NCI-H345 (cell line): ENCODE data around the gene TAS1R2.
"Not testable (repeated sequence)": the region's sequence is repeated elsewhere in the genome, so short reads cannot be mapped to it uniquely, and the experiment has no call there.

Source experiments
- DNase-seq: peaks from one replicate; lab custom pipeline; 2025; lab: John Stamatoyannopoulos, UW

TAS1R2 gene

GRCh38 chr1:18859560-18859959, at the start of gene TAS1R2:
Gene TAS1R2 (minus strand): TSS chr1:18859660. CDS start chr1:18859660, 0 bp downstream.
- DNase-seq: no peak

DNA sequence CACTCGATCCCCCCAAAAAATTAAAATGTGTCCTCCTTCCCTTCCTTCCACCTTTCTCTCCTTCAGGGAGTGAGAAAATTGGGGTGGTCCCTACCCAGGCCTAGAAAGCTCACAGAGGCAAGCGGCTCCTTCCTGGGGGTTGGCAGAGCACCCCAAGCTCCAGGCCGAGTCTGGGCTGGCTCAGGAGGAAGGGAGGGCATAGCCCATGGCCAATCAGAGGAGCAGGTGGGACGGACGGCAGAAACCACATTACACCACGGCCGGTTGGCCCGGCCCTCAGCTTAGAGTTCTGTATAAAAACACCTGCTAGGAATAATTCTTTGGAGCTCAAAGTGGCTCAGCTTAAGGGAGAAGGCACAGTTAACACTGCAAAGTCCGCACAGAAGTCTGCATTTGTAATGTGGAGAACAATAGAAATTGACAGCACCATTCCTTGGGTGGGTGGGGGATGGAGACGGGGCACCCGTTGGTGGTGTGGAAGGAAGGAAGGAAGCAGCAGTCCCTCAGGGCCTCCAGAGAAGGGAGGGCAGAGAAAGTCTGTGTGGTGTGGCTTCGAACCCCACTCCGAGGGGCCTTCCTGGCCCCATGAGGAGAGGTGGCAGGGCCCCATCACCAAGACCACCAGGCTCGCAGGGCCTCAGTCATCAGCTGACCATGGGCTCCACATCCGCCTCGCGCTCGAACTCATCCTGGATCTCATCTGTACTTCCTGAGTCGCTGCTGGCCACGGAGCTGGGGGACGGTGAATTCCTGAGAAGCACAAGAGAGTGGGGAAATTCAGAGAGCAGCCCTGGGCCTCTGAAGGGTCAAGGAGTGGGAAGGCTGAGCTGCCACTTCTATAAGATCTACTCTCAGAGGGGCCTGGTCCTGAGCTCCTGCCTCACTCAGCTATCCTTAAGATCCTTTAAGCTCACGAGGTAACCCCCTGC, 48.7 kb upstream of the TAS1R2 start:
- no peak for DNase-seq

DNA sequence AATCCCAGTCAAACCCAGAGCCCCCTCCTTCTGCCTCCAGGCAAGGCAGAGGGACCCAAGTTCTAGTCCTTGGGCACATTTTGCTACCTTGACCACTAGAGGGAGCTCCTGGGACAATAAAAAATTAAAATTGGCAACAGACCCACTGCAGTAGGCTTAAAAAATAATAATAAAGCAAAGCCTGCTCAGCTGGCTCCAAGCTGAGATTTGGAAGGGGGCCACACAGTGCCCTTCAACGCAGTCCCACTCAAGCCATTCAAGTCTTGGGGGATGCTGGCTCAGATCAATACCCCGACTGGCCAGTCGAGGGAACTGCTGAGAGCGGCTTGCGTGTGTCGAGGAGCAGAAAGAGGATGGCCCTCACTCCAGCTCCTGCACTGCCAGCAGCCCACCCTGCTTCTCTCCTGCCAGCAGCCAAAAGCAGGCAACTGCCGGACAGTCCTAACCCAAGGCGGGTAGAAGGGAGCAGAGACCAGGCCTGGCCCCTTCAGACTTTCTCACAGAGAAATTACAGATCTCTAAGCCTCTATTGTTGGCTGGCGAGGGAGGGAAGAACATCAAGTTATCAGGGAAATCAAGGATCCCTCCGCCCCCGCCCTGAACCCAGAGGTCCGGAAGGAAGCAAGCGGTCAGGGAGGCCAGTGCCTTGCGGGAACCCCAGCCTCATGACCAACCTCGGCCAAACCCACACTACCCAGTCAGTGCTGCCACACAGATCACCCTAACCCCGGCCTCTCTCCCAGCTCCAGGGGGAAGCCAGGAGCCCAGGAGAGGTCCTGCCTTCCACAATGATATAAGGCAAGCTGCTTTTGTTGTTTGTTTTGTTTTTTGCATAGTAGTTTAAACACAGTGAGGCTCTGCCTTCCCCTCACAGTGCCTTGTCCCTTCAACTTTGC, 47.8 kb upstream of the TAS1R2 start:
- DNase-seq: peak; percentile 56

- DNase-seq: no peak
Observed at GRCh38 chr1:18903291-18903756, 43.9 kb upstream of the TAS1R2 start.

DNA sequence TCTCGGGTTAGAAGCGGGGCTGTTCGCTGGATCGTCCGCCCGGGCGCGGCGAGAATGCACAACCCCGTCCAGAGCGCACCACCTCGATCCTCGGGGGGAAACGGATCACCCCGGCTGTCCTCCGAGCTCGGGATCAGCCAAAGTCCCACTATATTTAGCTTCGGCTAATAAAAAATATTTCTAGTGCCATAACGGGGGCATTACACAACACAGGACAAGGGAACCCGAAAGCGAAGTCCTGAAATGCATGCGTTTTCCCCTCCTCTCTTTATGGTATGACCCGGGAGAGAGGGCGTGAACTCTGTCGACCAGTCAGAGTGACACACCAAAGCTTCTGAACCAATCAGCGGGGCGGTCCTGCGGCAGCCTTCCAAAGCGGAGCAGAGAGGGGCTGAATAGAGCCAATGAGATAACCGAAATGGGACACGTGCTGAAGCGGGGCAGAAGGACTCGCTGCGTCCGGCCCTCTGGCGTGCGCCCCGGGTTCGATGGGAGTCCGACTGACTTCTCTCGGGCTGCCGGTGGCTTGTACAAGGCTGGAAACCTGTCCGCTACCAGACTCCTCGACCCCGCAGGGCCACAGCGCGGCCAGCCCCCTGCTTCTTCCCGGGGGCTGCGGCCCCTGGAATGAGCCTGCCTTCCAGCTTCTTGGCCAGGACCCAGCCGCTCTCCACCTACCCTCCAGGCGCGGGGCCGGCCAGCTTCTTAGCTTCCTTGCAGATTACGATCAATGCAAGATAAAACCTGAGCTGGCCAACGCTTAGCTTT, 43.2 kb upstream of the TAS1R2 start, which contains the start of gene ALDH4A1:
TSS of gene ALDH4A1 (minus strand) at position 33 of the 768 bp plus-strand sequence. CDS start at position 1, 32 bp downstream.
- peak; percentile 98 for DNase-seq

- no peak for DNase-seq
Observed at GRCh38 chr1:18901952-18902522, 42.6 kb upstream of the TAS1R2 start.

DNA sequence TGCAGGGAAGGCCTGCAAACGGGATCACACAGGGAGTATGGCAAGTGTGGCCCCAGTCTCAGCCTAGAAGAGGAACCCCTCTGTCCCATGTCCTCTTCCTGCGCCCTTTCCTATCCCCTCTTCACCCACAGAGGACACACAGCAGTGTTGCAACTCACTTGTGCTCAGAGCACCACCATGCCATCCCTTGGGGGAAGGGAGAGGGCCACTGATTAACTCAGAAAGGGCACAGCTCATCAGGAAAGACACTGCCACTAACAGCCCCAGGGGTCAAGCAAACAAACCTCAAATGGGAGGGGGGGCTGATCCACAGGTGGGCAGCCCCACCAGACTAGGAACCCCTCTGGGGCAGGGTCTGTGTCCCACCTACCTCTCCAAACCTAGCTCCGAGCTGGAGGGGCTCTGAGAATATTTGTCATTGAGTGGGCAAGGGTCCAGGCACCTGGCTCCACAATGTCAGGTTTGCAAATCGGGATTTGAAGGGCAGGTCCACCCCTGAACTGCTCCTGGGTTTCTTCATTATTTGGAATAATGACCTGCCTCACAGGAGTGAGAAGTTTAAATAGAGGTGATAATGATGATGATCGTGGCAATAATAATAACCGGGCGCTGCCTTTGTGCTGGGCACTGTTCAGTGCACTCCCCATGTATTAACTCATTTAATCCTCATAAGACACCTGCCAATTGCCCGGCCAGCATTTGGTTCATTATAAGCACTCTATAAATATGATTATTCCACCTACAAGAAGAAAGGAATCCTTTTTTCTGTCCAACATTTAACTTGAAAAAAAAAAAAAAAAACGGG, 41.9 kb upstream of the TAS1R2 start:
- no peak for DNase-seq

DNA sequence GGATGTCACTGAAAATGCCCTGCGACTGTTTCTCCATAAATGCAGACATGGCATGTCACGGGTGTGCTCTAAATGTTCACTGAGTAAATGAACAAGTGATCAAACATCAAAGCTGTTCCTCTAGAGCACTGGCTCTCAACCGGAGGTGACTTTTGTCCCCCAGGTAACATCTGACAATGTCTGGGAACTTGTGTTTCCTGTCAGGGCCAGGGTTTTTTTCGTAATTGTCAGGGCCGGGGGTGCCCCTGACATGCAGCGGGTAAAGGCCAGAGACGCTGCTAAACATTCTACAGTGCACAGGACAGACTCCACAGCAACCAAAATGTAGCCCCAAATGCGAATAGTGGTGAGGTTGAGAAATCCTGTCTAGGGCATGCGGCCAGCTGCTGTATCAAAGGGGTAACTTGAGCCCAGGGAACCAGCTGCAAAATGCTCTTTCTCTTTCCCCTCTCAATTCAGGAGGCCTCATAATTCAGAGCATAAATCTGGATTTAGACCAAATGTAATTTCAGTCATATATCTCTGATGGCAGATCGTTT, 40.9 kb upstream of the TAS1R2 start:
- DNase-seq: no peak

GRCh38 chr1:18899363-18900049, 40.0 kb upstream of the TAS1R2 start:
- no peak for DNase-seq

DNA sequence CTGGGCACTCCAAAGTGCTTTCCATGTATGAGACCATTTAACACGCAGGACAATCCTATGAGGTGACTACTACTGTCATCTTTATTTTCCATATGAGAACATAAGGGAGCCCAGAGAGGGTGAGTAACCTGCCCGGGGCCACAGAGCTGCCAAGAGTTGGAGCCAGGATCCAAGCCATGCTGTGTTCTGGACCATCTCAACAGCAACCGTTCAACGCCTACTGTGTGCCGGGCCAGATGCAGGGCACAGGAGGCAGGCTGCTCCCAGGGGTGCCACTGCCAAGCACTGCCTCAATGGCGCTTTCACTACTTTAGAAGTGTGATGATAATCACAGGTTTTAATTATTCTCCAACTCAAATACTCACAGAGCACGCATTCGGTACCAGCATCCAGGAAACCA, 39.1 kb upstream of the TAS1R2 start:
- DNase-seq: no peak

GRCh38 chr1:18895317-18895716, 35.9 kb upstream of the TAS1R2 start:
- DNase-seq: no peak

DNA sequence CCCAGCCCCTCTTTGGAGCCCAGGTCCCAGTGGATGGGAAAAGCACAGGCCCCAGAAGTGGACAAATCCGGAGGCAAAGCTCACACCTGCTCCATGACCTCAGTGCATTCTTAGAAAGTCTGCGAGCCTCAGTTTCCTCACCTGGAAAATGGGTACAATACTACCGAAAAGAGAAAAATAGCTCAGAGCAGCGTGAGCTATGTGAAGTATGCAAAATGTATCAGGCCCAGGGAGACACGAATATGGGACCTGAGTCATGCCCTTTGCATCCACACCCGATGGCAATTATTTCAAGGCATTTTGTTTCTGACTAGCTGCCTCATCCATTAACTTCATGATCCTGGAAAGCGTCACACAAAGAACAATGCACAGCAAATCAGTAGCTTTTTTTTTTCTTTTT, 33.7 kb upstream of the TAS1R2 start:
- no peak for DNase-seq

DNA sequence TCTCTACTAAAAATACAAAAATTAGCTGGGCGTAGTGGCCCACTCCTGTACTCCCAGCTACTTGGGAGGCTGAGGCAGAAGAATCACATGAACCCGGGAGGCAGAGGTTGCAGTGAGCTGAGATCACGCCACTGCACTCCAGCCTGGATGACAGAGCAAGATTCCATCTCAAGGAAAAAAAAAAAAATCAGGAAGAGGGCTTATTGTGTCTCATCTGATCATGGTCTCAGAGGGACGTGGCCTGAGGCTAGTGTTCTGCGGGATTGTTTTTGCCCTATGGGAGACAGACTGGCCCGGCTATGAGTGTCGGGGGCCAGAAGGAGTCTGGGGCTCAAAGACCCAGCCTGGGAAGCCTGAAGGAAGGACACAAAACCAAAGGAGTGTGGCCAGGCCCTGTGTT, 32.4 kb upstream of the TAS1R2 start:
- DNase-seq: not testable (repeated sequence)

DNA sequence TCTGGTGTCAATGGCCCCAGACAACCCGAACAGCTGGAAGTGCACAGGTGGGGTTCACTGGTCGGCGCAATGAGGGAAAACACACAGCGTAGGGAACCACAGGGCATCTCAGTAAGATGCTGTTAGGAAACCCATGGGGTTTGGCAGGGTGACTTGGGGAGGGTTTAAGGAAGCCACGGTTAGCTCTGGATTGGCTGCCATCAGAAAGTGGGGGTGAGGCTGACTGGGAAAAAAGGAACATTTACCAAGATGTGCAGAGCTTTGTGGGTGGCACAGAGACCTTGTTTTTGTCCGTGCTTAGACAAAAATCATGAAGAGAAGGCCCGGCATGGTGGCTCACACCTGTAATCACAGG, 31.9 kb upstream of the TAS1R2 start:
- DNase-seq: no peak

DNA sequence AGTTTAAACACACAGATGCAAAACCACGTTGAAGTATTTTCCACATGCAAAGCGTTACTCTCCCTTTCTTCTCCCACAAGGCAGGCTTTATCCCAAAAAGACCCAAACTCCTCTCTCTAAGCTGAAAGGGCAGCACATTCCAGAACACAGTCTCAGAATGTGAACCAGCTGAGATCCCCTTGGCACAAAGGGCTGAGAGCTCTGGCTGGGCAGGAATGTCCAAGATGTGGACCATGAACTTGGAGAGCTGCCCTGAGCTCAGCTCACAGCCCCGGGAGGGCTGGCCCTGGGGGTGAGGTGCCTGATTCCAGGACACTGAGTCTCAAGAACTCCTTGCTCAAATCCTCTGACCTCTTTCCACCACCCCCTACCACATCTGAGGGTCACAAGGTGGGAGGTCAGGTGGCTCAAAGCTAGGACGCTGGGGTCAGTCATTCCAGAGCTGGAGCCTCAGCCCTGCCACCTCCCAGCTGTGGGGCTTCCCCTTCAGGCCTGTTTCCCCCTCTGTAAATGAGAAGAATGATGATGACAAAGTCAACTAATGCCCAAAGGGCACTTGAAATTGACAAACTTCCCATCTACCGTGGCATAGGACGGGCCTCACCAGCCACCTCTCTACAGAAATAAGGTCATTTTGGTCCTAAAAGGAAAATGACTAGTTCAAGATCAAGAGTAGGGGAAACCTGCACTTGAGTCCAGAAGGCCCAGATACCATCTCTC, 31.4 kb upstream of the TAS1R2 start:
- no peak for DNase-seq

GRCh38 chr1:18886003-18886335, 26.5 kb upstream of the TAS1R2 start:
- DNase-seq: no peak

DNA sequence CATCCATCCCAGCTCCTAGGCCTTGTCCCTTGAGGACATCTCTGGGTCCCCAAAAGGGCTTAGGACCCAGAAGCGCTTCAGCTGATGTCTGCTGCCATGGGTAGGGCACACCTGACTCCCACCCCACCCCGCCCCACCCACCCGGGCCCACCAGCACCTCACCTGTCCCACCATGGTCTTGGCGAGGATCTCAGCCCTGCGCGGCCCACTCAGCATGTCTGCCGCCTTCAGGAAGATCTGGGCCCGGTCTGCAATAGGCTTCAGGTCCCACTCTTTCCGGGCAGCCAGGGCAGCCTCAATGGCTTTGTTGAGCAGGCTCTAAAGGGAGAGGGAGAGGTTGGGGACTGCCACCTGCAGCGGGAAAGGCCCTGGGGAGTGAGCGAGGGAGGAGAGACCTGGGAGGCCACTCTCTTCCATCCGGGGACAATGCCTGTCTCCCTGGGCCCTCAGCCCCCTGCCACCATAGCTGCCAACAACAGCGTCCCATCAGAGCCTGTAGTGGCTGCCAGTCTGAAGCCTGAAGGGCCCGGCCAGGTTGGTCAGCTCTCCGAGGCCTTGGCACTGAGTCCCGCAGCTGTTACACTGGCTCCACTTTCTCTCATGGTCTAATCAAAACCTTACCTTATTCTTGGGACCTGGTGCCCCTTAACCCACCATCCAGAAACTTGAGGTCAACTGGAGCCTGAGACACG, 26.0 kb upstream of the TAS1R2 start:
- no peak for DNase-seq

DNA sequence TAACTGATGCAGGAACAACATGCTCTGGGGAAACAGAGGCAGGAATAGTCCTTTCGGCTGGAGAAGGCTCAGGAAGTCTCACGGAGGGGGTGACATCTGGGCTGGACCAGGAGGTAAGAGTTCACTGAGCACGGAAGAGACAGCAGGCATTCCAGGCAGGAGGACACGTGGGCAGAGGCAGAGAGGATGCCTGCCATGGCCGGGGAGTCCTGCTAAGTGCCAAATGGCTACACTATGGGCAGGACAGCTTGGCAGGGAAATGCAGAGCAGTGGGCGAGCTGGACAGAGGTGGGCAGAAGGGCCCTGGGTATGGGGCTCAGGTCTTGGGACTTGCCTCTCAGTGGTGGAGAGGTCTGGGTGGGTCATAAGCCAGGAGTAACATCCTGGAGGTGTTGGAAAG, 25.3 kb upstream of the TAS1R2 start:
- no peak for DNase-seq

DNA sequence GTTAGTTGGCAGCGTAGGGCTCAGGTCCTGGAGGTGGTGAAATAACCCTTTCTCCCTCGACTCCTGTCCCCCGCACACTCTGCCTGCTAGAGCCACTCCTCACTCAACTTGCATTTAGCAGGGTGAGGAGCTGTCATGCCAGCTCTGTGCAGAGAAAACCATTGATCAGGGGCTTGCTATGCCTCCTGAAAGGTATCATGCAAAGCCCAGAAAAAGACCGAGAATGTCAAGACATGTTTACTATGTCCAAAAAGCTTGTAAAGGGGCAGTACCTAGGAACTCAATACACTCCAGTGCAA, 24.9 kb upstream of the TAS1R2 start:
- DNase-seq: no peak
